GM18526 (cell line): ENCODE results near the gene RIN1.

Source experiments
- POLR2A ChIP-seq: IDR thresholded peaks from 3 replicates; pipeline ENCODE4 v1.6.1; 2011; ENCODE audit not compliant: insufficient read length; ENCODE audit errors: extremely low read depth

RIN1 gene

GRCh38 chr11:66338276-66339161 lies 2.3 kb upstream of the RIN1 start:
- no peak for TF ChIP-seq POLR2A

- no peak for TF ChIP-seq POLR2A
These were observed 1.1 kb upstream of the RIN1 start for GRCh38 chr11:66337103-66337899.

DNA sequence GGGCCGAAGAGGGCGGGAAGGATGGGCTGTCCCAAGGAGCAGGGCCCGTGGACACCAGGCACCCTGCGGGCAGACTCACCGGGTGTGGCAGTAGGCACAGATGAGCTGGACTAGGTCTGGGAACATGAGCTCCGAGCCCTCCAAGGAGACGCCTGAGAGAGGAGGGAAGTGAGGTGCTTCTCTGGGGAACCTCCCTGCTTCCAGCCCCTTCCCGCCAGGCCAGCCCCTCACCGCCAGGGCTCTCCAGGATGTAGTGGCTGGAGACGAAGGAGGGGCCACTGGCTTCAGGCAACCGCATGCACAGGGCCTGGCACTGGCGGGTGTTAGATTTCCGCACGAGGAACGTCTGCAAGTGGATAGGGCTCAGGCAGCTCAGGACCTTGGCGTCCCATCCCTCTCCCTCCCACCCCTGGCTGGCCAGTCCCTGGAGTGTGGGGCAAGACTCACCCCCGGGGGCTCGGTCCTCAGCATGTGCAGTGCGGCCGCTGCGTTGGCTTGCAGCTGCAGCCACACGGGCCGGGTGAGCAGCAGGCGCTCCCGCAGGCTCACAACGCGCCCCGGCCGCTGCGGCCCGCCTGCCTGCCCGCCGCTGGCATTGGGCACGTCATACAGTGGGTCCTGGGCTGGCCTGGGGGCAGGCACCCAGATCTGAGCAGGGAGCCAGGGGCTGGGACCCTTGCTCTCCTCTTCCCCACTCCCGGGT lies 552 bp downstream of the RIN1 start:
- no peak for TF ChIP-seq POLR2A

- TF ChIP-seq POLR2A: no peak
These were observed 1.4 kb downstream of the RIN1 start for GRCh38 chr11:66334605-66335442.

GRCh38 chr11:66333896-66334604 lies 2.2 kb downstream of the RIN1 start:
- no peak for TF ChIP-seq POLR2A

GRCh38 chr11:66333220-66333877 lies 2.9 kb downstream of the RIN1 start:
- no peak for TF ChIP-seq POLR2A

GRCh38 chr11:66332371-66333219 lies 3.6 kb downstream of the RIN1 start:
- TF ChIP-seq POLR2A: no peak

- TF ChIP-seq POLR2A: no peak
These were observed 4.5 kb downstream of the RIN1 start for GRCh38 chr11:66331542-66332370.

- TF ChIP-seq POLR2A: no peak
These were observed 5.3 kb downstream of the RIN1 start for GRCh38 chr11:66330931-66331330.

- TF ChIP-seq POLR2A: no peak
These were observed 7.0 kb downstream of the RIN1 start for GRCh38 chr11:66329165-66329673.

GRCh38 chr11:66328302-66329144 lies 7.7 kb downstream of the RIN1 start:
- no peak for TF ChIP-seq POLR2A
